CD4-positive, alpha-beta T cell treated with Interleukin-2 at 100 ng/mL for 4 hours (primary cell): ENCODE measurements around the gene TEX29.

Experiments
- DNase-seq: peaks from one replicate; pipeline ENCODE4 v3.0.0-alpha.2; 2020; ENCODE audit warnings: low spot score

The TEX29 gene

GRCh38 chr13:111319998-111320911, at the start of gene TEX29:
Gene TEX29, plus strand, starts transcription at chr13:111320642. Its CDS starts 249 bp downstream, at chr13:111320891.
- no peak for DNase-seq

GRCh38 chr13:111270765-111271698, 49.4 kb upstream of the TEX29 start:
- no peak for DNase-seq

- no peak for DNase-seq
Measured at GRCh38 chr13:111272117-111272516, 48.3 kb upstream of the TEX29 start.

- no peak for DNase-seq
Measured at GRCh38 chr13:111275382-111275781, 45.1 kb upstream of the TEX29 start.

- DNase-seq: no peak
Measured at GRCh38 chr13:111275995-111276618, 44.3 kb upstream of the TEX29 start.

GRCh38 chr13:111278258-111278657, 42.2 kb upstream of the TEX29 start:
- DNase-seq: no peak

- no peak for DNase-seq
Measured at GRCh38 chr13:111278743-111279652, 41.4 kb upstream of the TEX29 start.

GRCh38 chr13:111280226-111280625, 40.2 kb upstream of the TEX29 start:
- no peak for DNase-seq

GRCh38 chr13:111280681-111281585, 39.5 kb upstream of the TEX29 start:
- DNase-seq: no peak

- DNase-seq: no peak
Measured at GRCh38 chr13:111281751-111282311, 38.6 kb upstream of the TEX29 start.

- DNase-seq: no peak
Measured at GRCh38 chr13:111282425-111282824, 38.0 kb upstream of the TEX29 start.

GRCh38 chr13:111282997-111283396, 37.4 kb upstream of the TEX29 start:
- DNase-seq: no peak

- DNase-seq: no peak
Measured at GRCh38 chr13:111283457-111283856, 37.0 kb upstream of the TEX29 start.

- no peak for DNase-seq
Measured at GRCh38 chr13:111283991-111284390, 36.5 kb upstream of the TEX29 start.

GRCh38 chr13:111284565-111284964, 35.9 kb upstream of the TEX29 start:
- no peak for DNase-seq

GRCh38 chr13:111286162-111286561, 34.3 kb upstream of the TEX29 start:
- DNase-seq: no peak

- DNase-seq: no peak
Measured at GRCh38 chr13:111286749-111287148, 33.7 kb upstream of the TEX29 start.

GRCh38 chr13:111287201-111287600, 33.2 kb upstream of the TEX29 start:
- no peak for DNase-seq

- no peak for DNase-seq
Measured at GRCh38 chr13:111288276-111288675, 32.2 kb upstream of the TEX29 start.

- DNase-seq: no peak
Measured at GRCh38 chr13:111289251-111289650, 31.2 kb upstream of the TEX29 start.
